ENCODE measurements around the gene IRF7.
"Not testable (repeated sequence)": the region's sequence is repeated elsewhere in the genome, so short reads cannot be mapped to it uniquely, and the experiment has no call there.

The IRF7 gene

GRCh38 chr11:578276-579035, 37.3 kb downstream of the IRF7 start:
- no peak for DNase-seq

- no peak for DNase-seq
Observed at GRCh38 chr11:577611-577894, 38.2 kb downstream of the IRF7 start.

GRCh38 chr11:576811-577610, 38.7 kb downstream of the IRF7 start:
- no peak for DNase-seq

GRCh38 chr11:575996-576768, 39.6 kb downstream of the IRF7 start, which contains the start of gene PHRF1:
Gene PHRF1, plus strand, starts transcription at chr11:576470. Its CDS starts 5,043 bp downstream, at chr11:581513.
- peak; percentile 78 for DNase-seq

GRCh38 chr11:575313-575995, 40.3 kb downstream of the IRF7 start:
- DNase-seq: no peak

GRCh38 chr11:574632-575312, 41.0 kb downstream of the IRF7 start:
- no peak for DNase-seq

GRCh38 chr11:574031-574570, 41.6 kb downstream of the IRF7 start:
- not testable (repeated sequence) for DNase-seq

GRCh38 chr11:573146-573759, 42.5 kb downstream of the IRF7 start:
- DNase-seq: no peak

GRCh38 chr11:571802-572185, 44.0 kb downstream of the IRF7 start:
- no peak for DNase-seq

- no peak for DNase-seq
Observed at GRCh38 chr11:569158-569885, 46.4 kb downstream of the IRF7 start.

- peak; percentile 90 for DNase-seq
Observed at GRCh38 chr11:568306-569157, 47.2 kb downstream of the IRF7 start.

- no peak for DNase-seq
Observed at GRCh38 chr11:567629-568292, 48.0 kb downstream of the IRF7 start.

GRCh38 chr11:567011-567628, 48.6 kb downstream of the IRF7 start:
- no peak for DNase-seq

- DNase-seq: no peak
Observed at GRCh38 chr11:565921-566509, 49.7 kb downstream of the IRF7 start.

GRCh38 chr11:563812-564578, 51.8 kb downstream of the IRF7 start:
- no peak for DNase-seq

- no peak for DNase-seq
Observed at GRCh38 chr11:563066-563811, 52.5 kb downstream of the IRF7 start.
